ENCODE measurements around the gene SHISAL2B. TPM values are rescaled to one million over a fixed set of nuclear protein-coding genes. Genes with fewer than 3 reads are reported as not detected.

SHISAL2B gene
- total RNA-seq (not detected in 2 replicates), polyA plus RNA-seq (not detected in 2 replicates), polyA minus RNA-seq (not detected in 2 replicates), Bru-seq, nascent RNA (percentile 11 among the genes with signal in this experiment), BruChase-seq, experiment 1, labeled RNA remaining after a 6-hour chase (percentile 9 among the genes with signal in this experiment), BruChase-seq, experiment 2, labeled RNA remaining after a 2-hour chase (percentile 4 among the genes with signal in this experiment)
- polyA plus RNA-seq (2011; cell fraction: cytosol; rRNA removed), result not detected in 2 replicates
- polyA plus RNA-seq (2011; cell fraction: nucleus; rRNA removed), result not detected in 2 replicates
- not detected in 2 replicates for polyA plus RNA-seq (2012)
- not detected for polyA minus RNA-seq (2011; cell fraction: cytosol; rRNA and poly(A)+ RNA removed)
- polyA minus RNA-seq (2011; cell fraction: nucleus; rRNA and poly(A)+ RNA removed), result not detected in 2 replicates
- long read RNA-seq, result 0 reads

DNA sequence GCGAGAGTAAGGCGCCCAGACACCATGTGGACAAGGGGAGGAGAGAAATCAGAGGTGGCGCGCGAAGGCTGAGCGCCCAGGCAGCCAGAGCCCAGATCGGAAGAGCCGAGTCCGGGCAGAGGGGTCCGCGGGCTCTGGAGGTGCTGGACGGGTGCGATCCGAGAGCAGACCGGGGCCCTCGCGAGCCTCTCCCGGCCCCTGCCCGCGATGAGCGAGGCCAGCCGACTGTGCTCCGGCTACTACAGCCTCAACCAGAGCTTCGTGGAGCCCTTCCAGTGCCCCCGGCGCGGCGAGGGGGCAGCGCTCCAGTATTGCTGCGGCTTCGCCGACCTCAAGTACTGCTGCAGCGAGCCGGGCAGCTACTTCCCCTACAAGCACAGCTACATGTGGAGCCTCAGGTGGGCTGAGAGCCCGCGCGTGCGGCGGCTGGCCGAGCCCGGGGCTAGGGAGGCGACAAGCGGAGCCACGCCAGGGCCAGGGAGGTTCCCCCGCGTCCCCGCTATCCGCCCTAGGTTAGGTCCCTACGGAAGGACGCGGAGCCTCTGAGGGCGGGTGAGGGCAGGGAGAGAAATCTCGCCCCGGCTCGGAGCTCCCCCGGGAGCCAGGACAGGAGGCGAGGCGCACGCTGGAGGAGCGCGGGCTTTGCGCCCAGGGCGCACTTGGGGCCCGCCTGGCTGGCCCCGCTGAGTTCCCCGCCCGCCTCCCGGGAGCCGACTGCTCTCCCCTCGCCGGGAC is at the start of gene SHISAL2B:
Gene SHISAL2B (plus strand): TSS at position 87 of the 735 bp plus-strand sequence. CDS start 121 bp downstream, at position 208.
- no TSS peak for BruUV-seq (replicated peaks)
- H3K27ac ChIP-seq (ENCODE audit: insufficient read depth, low read depth, low read length), result no peak within 1 kb of the TSS
- H3K79me2 ChIP-seq (ENCODE audit: control insufficient read depth, insufficient read depth, low read length), result no peaks in the 10 kb centered on the region
- FAIRE-seq (no peak), DNase-seq (ENCODE audit: low read depth, low spot score) (peak; percentile 10)
- H3K4me1 ChIP-seq (ENCODE audit: control insufficient read depth, extremely low read depth, insufficient read depth, low read length), result peaks cover 7% of the 10 kb centered on the region
- ChIA-PET CTCF (no interaction called here), POLR2A (no interaction called here)
- no peaks in the 10 kb centered on the region for H3K9me3 ChIP-seq (replicated peaks; ENCODE audit: control insufficient read depth, insufficient read depth, low read length)
- intact Hi-C loops (cut with micrococcal nuclease) (no loop called here), dilution Hi-C loops (cut with MboI; ENCODE audit: extremely low pct_ligation_motif_present, low sequenced_read_pairs) (no loop called here)
- H4K20me1 ChIP-seq (replicated peaks; ENCODE audit: control insufficient read depth, extremely low read depth, insufficient read depth, low read length), result no peaks in the 10 kb centered on the region
- H3K36me3 ChIP-seq (ENCODE audit: control insufficient read depth in 2 of 2, extremely low read depth in 1 of 2, insufficient read depth in 2 of 2, low read length in 2 of 2), result no peaks in the 10 kb centered on the region
- peaks cover 33 to 53% of the 10 kb centered on the region in 2 experiments for H3K27me3 ChIP-seq (ENCODE audit: control insufficient read depth in 2 of 2, insufficient read depth in 2 of 2, low read length in 2 of 2)
- H3K4me2 ChIP-seq (ENCODE audit: insufficient read depth, low read length), result peak within 1 kb of the TSS; percentile 63
- H2AFZ ChIP-seq (ENCODE audit: low read depth, low read length), result peak within 1 kb of the TSS; percentile 50
- no peak for TF ChIP-seq JUN (IDR thresholded peaks at IDR 0.05; ENCODE audit: borderline replicate concordance, insufficient read depth, insufficient read length, low read depth)
- peak; percentile 75 for TF ChIP-seq EZH2 (IDR thresholded peaks at IDR 0.05; ENCODE audit: borderline replicate concordance, low read depth, low read length, severe bottlenecking)
- H3K9ac ChIP-seq (replicated peaks; ENCODE audit: extremely low read depth, insufficient read depth, low read length), result no peak within 1 kb of the TSS
- H3K9me1 ChIP-seq (replicated peaks; ENCODE audit: control insufficient read depth, extremely low read depth, insufficient read depth, low read length), result no peaks in the 10 kb centered on the region
- peak within 1 kb of the TSS in 2 of 3 experiments; percentile 20 to 21 for H3K4me3 ChIP-seq (replicated peaks in 1 of 3; ENCODE audit: insufficient read depth in 1 of 3, low read depth in 1 of 3, low read length in 3 of 3)

DNA sequence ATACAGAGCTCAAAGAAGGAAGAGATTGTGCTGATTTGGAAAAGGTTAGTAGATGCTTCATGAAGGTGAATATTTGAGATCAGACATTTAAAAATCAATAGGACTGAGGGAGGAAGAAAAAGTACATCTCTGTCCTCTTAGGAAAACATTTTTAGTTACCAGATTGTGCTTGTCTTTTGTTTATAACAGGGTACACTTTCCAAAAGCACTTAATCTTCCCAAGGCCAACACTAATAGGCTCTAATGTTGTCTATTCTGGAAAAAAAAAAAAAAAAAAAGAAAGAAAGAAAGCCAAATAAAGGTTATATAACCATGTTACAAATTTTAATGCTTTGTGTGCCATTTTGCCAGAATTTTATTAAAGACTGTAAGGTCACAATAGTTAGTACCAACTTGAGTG is 45.5 kb upstream of the SHISAL2B start:
- DNase-seq (ENCODE audit: low read depth, low spot score) (no peak), FAIRE-seq (no peak)
- no peaks in the 10 kb centered on the region for H3K36me3 ChIP-seq (ENCODE audit: control insufficient read depth in 2 of 2, extremely low read depth in 1 of 2, insufficient read depth in 2 of 2, low read length in 2 of 2)
- CTCF ChIA-PET, result interaction anchor here (1.0 to 1.6 kb wide), 2 partner anchors 9 to 14 kb away, joined by 3 to 6 read pairs; no protein-coding TSS in a partner anchor
- intact Hi-C loops (cut with micrococcal nuclease) (no loop called here), dilution Hi-C loops (cut with MboI; ENCODE audit: extremely low pct_ligation_motif_present, low sequenced_read_pairs) (no loop called here)
- H3K79me2 ChIP-seq (ENCODE audit: control insufficient read depth, insufficient read depth, low read length), result no peaks in the 10 kb centered on the region
- TF ChIP-seq POLR2AphosphoS5 (IDR thresholded peaks at IDR 0.05; ENCODE audit: insufficient read depth, low read depth, low read length) (no peak), EZH2 (IDR thresholded peaks at IDR 0.05; ENCODE audit: borderline replicate concordance, low read depth, low read length, severe bottlenecking) (no peak), GATA2 (IDR thresholded peaks at IDR 0.05; ENCODE audit: insufficient read depth, insufficient read length, low read depth, low read length) (no peak), POLR2A (IDR thresholded peaks at IDR 0.05; ENCODE audit: low read depth, low read length) (no peak), JUN (IDR thresholded peaks at IDR 0.05; ENCODE audit: borderline replicate concordance, insufficient read depth, insufficient read length, low read depth) (no peak), FOS (IDR thresholded peaks at IDR 0.05; ENCODE audit: borderline replicate concordance, insufficient read depth, low read length) (no peak), MYC (IDR thresholded peaks at IDR 0.05; ENCODE audit: low read depth, low read length) (no peak)
- TF ChIP-seq, protein P1, sequence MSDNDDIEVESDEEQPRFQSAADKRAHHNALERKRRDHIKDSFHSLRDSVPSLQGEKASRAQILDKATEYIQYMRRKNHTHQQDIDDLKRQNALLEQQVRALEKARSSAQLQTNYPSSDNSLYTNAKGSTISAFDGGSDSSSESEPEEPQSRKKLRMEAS (IDR thresholded peaks at IDR 0.05; ENCODE audit: insufficient read depth, insufficient read length), result no peak
- TF ChIP-seq, protein P2, sequence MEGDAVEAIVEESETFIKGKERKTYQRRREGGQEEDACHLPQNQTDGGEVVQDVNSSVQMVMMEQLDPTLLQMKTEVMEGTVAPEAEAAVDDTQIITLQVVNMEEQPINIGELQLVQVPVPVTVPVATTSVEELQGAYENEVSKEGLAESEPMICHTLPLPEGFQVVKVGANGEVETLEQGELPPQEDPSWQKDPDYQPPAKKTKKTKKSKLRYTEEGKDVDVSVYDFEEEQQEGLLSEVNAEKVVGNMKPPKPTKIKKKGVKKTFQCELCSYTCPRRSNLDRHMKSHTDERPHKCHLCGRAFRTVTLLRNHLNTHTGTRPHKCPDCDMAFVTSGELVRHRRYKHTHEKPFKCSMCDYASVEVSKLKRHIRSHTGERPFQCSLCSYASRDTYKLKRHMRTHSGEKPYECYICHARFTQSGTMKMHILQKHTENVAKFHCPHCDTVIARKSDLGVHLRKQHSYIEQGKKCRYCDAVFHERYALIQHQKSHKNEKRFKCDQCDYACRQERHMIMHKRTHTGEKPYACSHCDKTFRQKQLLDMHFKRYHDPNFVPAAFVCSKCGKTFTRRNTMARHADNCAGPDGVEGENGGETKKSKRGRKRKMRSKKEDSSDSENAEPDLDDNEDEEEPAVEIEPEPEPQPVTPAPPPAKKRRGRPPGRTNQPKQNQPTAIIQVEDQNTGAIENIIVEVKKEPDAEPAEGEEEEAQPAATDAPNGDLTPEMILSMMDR (IDR thresholded peaks at IDR 0.05; ENCODE audit: extremely low read depth in 1 of 2, insufficient read depth in 1 of 2, low read depth in 1 of 2, low read length in 2 of 2), result no peak
- no peaks in the 10 kb centered on the region for H3K9me3 ChIP-seq (replicated peaks; ENCODE audit: control insufficient read depth, insufficient read depth, low read length)
- no TSS peak for BruUV-seq (replicated peaks)
- no peaks in the 10 kb centered on the region for H3K9me1 ChIP-seq (replicated peaks; ENCODE audit: control insufficient read depth, extremely low read depth, insufficient read depth, low read length)
- H3K4me2 ChIP-seq (ENCODE audit: insufficient read depth, low read length), result no peak overlapping the region
- peaks cover 5% of the 10 kb centered on the region for H3K4me1 ChIP-seq (ENCODE audit: control insufficient read depth, extremely low read depth, insufficient read depth, low read length)
- H4K20me1 ChIP-seq (replicated peaks; ENCODE audit: control insufficient read depth, extremely low read depth, insufficient read depth, low read length), result no peaks in the 10 kb centered on the region
- H3K9ac ChIP-seq (replicated peaks; ENCODE audit: extremely low read depth, insufficient read depth, low read length), result no peak overlapping the region
- no peak overlapping the region for H3K4me3 ChIP-seq (replicated peaks in 1 of 3; ENCODE audit: insufficient read depth in 1 of 3, low read depth in 1 of 3, low read length in 3 of 3)
- peaks cover 0 to 3% of the 10 kb centered on the region in 2 experiments for H3K27me3 ChIP-seq (ENCODE audit: control insufficient read depth in 2 of 2, insufficient read depth in 2 of 2, low read length in 2 of 2)
- H2AFZ ChIP-seq (ENCODE audit: low read depth, low read length), result no peak overlapping the region
- POLR2A ChIA-PET, result no interaction called here
- no peak overlapping the region for H3K27ac ChIP-seq (ENCODE audit: insufficient read depth, low read depth, low read length)

Data from endothelial cell of umbilical vein (primary cell).